GM19025 (cell line): Measurements from ENCODE around the gene HRCT1.
"Not testable (repeated sequence)": the region's sequence is repeated elsewhere in the genome, so short reads cannot be mapped to it uniquely, and the experiment has no call there.

Experiments
- ATAC-seq: cut with Tn5 transposase; IDR thresholded peaks from one replicate; pipeline ENCODE4 v1.9.1; 2021; ENCODE audit warnings: mild to moderate bottlenecking, low read depth, moderate library complexity; ENCODE audit not compliant: unreplicated experiment

The HRCT1 gene

GRCh38 chr9:35915681-35916294 is 9.8 kb downstream of the HRCT1 start:
- no peak for ATAC-seq

DNA sequence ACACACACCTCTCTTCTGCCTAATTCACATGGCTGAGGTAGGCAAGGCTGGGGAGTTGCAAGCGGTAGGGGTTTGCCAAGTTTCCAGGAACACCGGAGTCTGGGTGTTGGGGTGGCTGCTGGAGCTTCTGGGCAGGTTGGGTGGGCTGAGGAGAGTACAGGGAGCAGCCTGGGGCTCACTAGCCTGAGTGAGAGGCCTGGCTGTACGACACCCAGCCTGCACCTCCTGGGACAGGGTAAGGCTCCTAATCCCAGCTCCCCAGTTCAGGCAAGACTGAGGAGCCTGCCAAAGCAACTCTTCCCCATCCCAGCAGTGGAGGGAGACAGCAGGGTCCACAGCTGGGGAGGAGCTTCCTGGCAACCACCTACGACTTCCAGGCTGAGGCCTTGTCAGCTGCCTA is 11.3 kb downstream of the HRCT1 start:
- ATAC-seq, result no peak

DNA sequence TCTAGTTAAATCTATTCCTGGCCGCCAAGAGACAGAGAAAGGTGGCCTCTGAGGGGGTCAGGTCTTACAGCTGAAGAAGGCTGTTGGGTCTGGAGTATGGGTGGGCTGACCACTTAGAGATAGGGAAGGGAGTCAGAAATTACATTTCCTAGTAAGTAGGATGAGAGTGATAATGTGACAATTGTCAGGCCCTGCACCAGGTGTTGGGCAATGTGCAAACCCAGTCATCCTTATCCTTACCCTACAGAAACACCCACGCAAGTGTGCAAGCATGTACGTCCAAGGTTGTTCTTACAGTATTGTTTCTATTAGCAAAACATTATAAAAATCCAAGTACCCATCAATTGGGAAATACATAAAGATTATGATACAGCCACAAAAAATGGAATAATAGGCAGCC is 12.8 kb downstream of the HRCT1 start:
- ATAC-seq, result no peak

- no peak for ATAC-seq
Measured at GRCh38 chr9:35919212-35920008, 13.4 kb downstream of the HRCT1 start.

DNA sequence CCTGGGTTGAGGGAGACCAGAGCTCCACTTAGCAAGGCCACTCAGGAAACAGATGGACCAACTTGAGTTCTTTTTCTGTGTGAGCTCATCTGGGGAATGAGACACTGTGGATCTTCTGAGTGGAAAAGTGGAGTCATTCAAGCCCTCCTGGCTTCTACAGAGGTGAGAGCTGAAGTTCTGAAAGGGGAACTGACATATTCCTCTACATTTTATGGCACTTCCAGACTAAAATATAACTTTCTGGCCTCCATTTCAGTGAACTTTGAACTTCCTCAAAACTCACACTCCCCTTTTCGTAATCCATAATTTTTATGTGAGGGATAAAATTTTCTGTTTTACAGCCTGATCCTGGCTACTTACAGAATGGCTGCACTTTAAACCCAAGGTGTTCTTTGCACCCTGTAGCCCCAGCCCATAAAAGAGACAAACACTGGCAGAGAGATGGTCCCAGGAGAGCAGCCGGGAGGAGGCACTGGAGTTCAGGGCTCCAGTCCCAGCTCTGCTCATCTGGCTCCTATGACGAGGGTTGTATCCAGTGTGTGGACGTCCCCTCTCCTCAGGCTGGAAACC is 14.1 kb downstream of the HRCT1 start:
- ATAC-seq, result no peak

DNA sequence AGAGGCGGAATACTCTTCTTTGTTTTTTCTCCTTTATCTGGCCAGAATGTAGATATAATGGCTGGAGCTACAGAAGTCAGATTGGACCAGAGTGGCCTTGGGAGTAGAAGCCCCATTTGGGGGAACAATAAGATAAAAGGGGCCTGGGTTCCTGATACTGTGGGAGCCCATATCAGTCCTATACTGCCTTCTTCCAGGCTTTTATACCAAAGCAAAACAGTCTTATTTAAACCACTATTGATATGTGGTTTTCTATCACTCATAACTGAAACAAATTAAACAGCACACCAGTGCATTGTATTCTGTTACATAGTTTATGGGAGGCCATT is 17.6 kb downstream of the HRCT1 start:
- ATAC-seq, result no peak

GRCh38 chr9:35923927-35924763 is 18.1 kb downstream of the HRCT1 start:
- no peak for ATAC-seq

GRCh38 chr9:35928591-35929452 is 22.8 kb downstream of the HRCT1 start:
- ATAC-seq, result no peak

DNA sequence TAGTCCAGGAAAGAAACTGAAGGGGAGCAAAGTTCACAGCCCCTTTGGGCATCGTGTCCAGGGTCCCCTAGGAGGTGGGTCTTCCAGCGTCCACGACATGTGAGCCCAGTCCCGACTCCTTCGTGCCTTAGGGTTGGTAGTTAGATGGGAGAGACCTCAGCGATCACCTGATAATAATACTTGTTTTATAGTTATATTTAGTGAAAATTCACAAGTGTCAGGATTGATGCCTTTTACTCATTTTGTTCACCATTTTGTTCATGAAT is 23.4 kb downstream of the HRCT1 start:
- ATAC-seq, result no peak

- ATAC-seq, result no peak
Measured at GRCh38 chr9:35930521-35930920, 24.5 kb downstream of the HRCT1 start.

DNA sequence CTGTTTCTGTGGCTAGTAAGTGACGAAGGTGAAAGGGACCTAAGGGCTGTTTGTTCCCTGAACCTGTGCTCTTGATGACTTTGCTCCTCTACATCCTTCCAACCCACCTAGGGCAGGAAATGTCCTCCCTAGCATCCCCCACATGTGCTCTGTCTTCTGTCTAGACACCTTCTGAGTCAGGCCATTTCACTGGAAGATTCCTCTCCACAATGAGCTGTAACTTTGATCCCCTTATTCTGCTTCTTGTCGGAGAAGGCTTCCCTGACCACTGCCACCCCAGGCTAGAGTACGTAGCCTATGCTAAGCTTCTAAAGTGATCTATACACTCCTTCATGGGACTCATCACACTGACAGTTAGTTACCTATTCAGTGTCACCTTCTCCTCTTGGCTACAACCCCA is 25.0 kb downstream of the HRCT1 start:
- no peak for ATAC-seq

GRCh38 chr9:35932735-35933134 is 26.7 kb downstream of the HRCT1 start:
- no peak for ATAC-seq

- ATAC-seq, result no peak
Measured at GRCh38 chr9:35933550-35934067, 27.6 kb downstream of the HRCT1 start.

DNA sequence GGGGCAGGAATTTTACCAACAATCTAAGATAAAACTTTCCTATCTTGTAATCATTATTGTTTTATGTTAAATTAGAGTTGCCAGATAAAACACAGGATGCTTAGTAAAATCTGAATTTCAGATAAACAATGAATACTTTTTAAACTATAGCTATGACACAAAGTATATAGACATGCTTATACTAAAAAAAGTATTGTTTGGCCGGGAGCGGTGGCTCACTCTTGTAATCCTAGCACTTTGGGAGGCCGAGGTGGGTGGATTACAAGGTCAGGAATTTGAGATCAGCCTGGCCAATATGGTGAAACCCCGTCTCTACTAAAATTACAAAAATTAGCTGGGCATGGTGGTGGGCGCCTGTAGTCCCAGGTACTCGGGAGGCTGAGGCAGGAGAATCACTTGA is 28.1 kb downstream of the HRCT1 start:
- ATAC-seq, result not testable (repeated sequence)

DNA sequence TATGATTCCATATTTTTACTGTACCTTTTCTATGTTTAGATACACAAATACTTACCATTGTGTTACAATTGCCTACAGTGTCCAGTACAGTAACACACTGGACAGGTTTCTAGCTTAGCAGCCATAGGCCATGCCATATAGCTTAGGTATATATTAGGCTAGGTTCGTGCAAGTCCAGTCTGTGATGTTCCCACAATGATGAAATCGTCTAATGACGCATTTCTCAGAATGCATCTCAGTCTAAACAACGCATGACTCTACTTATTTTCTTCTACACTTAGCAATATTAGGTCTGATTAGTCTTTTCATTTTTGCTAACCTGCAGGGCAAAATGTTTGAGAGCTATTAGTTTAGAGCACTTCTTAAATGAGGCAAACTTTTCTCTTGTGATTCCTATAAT is 29.3 kb downstream of the HRCT1 start:
- no peak for ATAC-seq

GRCh38 chr9:35935755-35936509 is 29.9 kb downstream of the HRCT1 start:
- ATAC-seq, result no peak

DNA sequence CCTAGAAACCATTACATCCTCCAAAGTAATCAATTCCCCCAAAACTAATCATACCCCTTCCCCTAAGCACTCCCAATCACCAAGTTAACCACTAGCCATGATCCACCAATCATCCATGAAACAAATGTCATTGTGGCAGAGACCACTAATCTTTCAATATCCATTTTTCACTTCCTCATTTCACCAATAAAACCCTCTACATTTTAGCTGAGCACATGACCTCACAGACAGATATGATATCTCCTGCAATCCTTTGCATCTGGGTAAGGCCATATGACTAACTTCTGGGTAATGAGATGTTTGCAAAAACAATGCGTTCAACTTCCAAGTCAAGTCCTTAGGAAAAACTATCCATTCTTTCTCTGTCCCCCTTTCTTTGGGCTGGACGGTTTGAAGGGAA is 31.2 kb downstream of the HRCT1 start:
- no peak for ATAC-seq

GRCh38 chr9:35938474-35939356 is 32.7 kb downstream of the HRCT1 start:
- no peak for ATAC-seq
